ENCODE data around the gene HPS4. TPM values are rescaled to one million over a fixed set of nuclear protein-coding genes. Genes with fewer than 3 reads are reported as not detected.
"Not testable (repeated sequence)": the region's sequence is repeated elsewhere in the genome, so short reads cannot be mapped to it uniquely, and the experiment has no call there.

HPS4 gene
- total RNA-seq, 2 experiments from 2014 or later, result 51.8 to 53.5 TPM

DNA sequence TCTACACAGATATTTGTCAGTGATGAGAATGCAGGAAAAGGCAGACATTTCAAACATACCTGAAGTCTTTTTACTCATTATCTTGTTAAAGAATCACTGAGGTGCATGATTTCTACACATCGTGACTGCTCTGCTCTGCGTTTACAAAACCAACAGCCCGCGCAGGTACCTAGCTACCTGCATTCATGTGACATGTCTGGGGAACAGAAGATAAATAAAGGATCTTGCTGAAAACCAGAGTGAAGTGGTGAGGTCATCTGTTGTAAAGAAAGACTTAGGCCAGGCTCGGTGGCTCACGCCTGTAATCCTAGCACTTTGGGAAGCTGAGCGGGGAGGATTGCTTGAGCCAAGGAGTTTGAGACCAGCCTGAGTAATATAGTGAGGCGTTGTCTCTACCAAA lies 38.8 kb downstream of the HPS4 start:
- Mint-ChIP-seq H3K27me3 (no peaks in the 10 kb centered on the region), H3K4me1 (ENCODE audit: low read depth) (no peaks in the 10 kb centered on the region), H3K27ac (no peak overlapping the region), H3K9me3 (no peaks in the 10 kb centered on the region), H3K4me3 (no peak overlapping the region), H3K36me3 (ENCODE audit: low read depth) (peaks cover 4% of the 10 kb centered on the region)
- TF ChIP-seq, protein P1, sequence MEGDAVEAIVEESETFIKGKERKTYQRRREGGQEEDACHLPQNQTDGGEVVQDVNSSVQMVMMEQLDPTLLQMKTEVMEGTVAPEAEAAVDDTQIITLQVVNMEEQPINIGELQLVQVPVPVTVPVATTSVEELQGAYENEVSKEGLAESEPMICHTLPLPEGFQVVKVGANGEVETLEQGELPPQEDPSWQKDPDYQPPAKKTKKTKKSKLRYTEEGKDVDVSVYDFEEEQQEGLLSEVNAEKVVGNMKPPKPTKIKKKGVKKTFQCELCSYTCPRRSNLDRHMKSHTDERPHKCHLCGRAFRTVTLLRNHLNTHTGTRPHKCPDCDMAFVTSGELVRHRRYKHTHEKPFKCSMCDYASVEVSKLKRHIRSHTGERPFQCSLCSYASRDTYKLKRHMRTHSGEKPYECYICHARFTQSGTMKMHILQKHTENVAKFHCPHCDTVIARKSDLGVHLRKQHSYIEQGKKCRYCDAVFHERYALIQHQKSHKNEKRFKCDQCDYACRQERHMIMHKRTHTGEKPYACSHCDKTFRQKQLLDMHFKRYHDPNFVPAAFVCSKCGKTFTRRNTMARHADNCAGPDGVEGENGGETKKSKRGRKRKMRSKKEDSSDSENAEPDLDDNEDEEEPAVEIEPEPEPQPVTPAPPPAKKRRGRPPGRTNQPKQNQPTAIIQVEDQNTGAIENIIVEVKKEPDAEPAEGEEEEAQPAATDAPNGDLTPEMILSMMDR (IDR thresholded peaks at IDR 0.05), result no peak
- intact Hi-C loops (cut with micrococcal nuclease), result no loop called here
- no peak for DNase-seq
- ChIA-PET POLR2A (no interaction called here), CTCF (interaction anchor here (2.6 kb wide), 1 partner anchor 16 kb away, joined by 13 read pairs; no protein-coding TSS in a partner anchor)
- no peak for ATAC-seq

DNA sequence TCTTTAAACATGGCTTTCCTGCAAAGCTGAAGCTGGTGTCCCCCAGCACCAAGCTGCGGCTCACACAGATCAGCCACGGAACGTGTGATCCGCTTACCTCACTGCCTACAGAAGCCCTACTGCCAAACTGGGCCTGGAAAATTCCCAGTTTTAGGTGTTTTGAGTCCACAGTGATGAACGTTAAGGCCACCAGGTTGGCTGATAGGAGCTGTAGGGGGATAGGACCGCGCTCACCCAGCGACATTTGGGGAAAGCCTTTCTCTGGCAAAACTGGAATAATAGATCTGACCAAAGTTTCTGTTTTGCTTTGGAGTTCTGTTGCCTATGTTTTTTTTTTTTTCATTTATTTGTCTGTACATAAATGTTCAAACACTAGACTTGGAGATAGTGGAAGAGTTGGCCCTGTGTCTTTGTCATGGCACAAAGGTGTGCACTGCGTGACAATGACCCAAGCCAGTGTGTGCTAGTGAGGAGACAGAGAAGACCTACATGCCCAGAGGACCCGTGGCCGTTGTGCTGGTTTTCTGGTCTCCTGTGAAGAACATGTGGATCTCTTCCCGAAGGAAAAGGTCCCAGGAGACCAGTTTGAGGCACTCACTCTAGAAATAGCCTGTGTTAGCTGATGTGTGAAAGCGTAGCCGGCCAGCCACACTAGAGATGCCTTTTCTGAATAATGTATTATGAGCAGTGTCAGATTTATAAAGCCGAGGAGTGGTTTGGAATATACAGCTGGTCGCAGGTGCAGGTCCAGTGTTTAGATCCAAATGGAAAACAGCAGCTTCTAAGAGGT lies 39.5 kb downstream of the HPS4 start:
- intact Hi-C loops (cut with micrococcal nuclease), result no loop called here
- no peaks in the 10 kb centered on the region for H3K4me1 Mint-ChIP-seq (ENCODE audit: low read depth)
- H3K9me3 Mint-ChIP-seq, result no peaks in the 10 kb centered on the region
- H3K27ac Mint-ChIP-seq, result no peak overlapping the region
- TF ChIP-seq, protein P1 (IDR thresholded peaks at IDR 0.05), result no peak
- POLR2A ChIA-PET, result no interaction called here
- DNase-seq (no peak), ATAC-seq (no peak)
- H3K4me3 Mint-ChIP-seq, result no peak overlapping the region
- no peaks in the 10 kb centered on the region for H3K27me3 Mint-ChIP-seq
- CTCF ChIA-PET, result interaction anchor here (2.6 kb wide), 1 partner anchor 16 kb away, joined by 13 read pairs; no protein-coding TSS in a partner anchor
- H3K36me3 Mint-ChIP-seq (ENCODE audit: low read depth), result peaks cover 4% of the 10 kb centered on the region

DNA sequence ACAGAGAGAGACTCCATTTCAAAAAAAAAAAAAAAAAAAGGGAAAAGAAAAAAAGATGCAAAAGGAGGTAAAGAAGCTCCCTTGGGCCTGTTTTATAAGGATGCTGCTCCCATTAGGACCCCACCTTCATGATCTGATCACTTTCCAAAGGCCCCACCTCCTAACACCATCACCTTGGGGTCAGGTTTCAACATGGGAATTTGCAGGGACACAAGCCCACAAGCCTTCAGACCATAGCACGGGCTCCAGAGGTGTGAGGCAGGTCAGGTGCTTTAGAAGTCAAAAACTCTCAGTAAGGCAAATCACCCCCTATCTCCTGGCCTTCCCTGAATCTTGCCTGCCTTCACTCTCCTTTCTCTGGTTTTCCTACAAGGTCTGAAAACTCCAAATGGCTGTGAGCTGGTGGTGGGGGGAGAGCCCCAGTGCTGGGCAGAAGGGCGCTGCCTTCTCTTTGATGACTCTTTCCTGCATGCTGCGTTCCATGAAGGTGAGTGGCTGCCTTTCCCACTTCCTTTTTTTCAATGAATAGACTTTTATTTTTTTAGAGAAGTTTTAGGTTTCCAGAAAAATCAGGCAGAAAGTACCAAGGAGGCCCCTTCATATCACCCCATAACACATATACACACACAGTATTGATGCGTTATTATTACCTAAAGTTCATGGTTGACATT lies 41.4 kb downstream of the HPS4 start:
- no peak for ATAC-seq
- peaks cover 3% of the 10 kb centered on the region for H3K4me1 Mint-ChIP-seq (ENCODE audit: low read depth)
- no peak overlapping the region for H3K4me3 Mint-ChIP-seq
- ChIA-PET POLR2A (no interaction called here), CTCF (no interaction called here)
- intact Hi-C loops (cut with micrococcal nuclease), result no loop called here
- H3K36me3 Mint-ChIP-seq (ENCODE audit: low read depth), result peaks cover 8% of the 10 kb centered on the region
- TF ChIP-seq, protein P1 (IDR thresholded peaks at IDR 0.05), result no peak
- H3K27me3 Mint-ChIP-seq, result no peaks in the 10 kb centered on the region
- no peak for DNase-seq
- no peaks in the 10 kb centered on the region for H3K9me3 Mint-ChIP-seq
- H3K27ac Mint-ChIP-seq, result no peak overlapping the region

DNA sequence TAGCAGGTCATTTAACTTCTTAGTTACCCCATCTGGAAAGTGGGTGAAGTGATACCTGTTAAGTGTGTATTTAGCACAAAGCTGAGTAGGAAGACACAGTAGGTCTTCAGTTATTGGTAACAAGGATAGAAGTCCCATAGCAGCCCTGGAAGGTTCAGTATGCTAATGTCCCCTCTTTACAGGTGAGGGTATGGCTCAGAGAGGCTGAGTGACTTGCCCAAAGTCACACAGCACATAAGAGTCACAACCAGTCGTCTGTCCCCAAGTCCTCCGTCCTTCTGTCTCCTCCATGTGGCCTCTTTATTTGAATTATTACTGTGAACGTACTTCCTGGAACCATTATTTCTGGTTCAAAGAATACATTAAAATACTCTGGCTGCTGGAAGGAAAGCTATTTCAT lies 44.0 kb downstream of the HPS4 start:
- Mint-ChIP-seq H3K4me3 (no peak overlapping the region), H3K27ac (no peak overlapping the region), H3K27me3 (no peaks in the 10 kb centered on the region), H3K36me3 (ENCODE audit: low read depth) (peaks cover 23% of the 10 kb centered on the region), H3K4me1 (ENCODE audit: low read depth) (peaks cover 25% of the 10 kb centered on the region), H3K9me3 (no peaks in the 10 kb centered on the region)
- ChIA-PET CTCF (interaction anchor here (0.7 to 1.7 kb wide), 3 partner anchors 9 to 43 kb away, joined by 3 to 4 read pairs (median 3); no protein-coding TSS in a partner anchor), POLR2A (no interaction called here)
- ATAC-seq (no peak), DNase-seq (no peak)
- TF ChIP-seq, protein P1 (IDR thresholded peaks at IDR 0.05), result no peak
- intact Hi-C loops (cut with micrococcal nuclease), result no loop called here

DNA sequence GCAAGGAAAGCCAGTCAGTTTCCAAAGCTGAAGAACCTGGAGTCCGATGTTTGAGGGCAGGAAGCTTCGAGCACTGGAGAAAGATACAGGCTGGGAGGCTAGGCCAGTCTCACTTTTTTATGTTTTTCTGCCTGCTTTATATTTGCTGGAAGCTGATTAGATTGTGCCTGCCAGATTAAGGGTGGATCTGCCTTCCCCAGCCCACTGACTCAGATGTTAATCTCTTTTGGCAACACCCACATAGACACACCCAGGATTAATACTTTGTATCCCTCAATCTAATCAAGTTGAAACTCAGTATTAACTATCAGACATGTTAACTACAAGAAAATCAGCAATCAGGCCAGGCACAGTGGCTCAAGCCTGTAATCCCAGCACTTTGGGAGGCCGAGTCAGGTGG lies 44.8 kb downstream of the HPS4 start:
- intact Hi-C loops (cut with micrococcal nuclease); ATAC-seq; H3K9me3 Mint-ChIP-seq; DNase-seq; H3K27me3 Mint-ChIP-seq; H3K27ac Mint-ChIP-seq; H3K4me3 Mint-ChIP-seq; POLR2A ChIA-PET: not testable (repeated sequence)
- Mint-ChIP-seq H3K36me3 (ENCODE audit: low read depth) (peaks cover 27% of the 10 kb centered on the region), H3K4me1 (ENCODE audit: low read depth) (peaks cover 29% of the 10 kb centered on the region)
- CTCF ChIA-PET, result interaction anchor here (0.7 to 1.7 kb wide), 2 partner anchors 22 to 44 kb away, joined by 3 to 4 read pairs; no protein-coding TSS in a partner anchor
